Spleen (tissue), 11 donors: ENCODE measurements around the gene PCGF2. TPM values are rescaled to one million over a fixed set of nuclear protein-coding genes. Genes with fewer than 3 reads are reported as not detected.
A peak's percentile ranks its signal among the peaks of the same experiment; 100 is the strongest.

ENCODE experiments used
- DNase-seq: peaks from one replicate; pipeline ENCODE4 v3.0.0-alpha.2; 2020
- H3K27ac ChIP-seq, 8 donors: fragments of 200-600 bp; sonication (generic) in 7 of 8; 1 replicate in 4 of 8; 2 replicates in 4 of 8; pipeline versions ENCODE4 v1.5.0 to v1.8.0; 2016 to 2021; ENCODE audit warnings: inconsistent platforms in 4 of 8, mild to moderate bottlenecking in 4 of 8, moderate library complexity in 1 of 8
- H3K27me3 ChIP-seq, 7 donors: fragments of 200-600 bp; sonication (generic) in 6 of 7; replicated peaks in 1 of 7; 1 replicate in 4 of 7; 2 replicates in 3 of 7; pipeline versions ENCODE4 v1.5.0 to v1.8.0; 2016 to 2021; ENCODE audit warnings: inconsistent platforms in 3 of 7, mild to moderate bottlenecking in 1 of 7
- H3K36me3 ChIP-seq, 6 donors: fragments of 200-600 bp; sonication (generic) in 5 of 6; 1 replicate in 4 of 6; 2 replicates in 2 of 6; pipeline versions ENCODE4 v1.5.0 to v1.8.0; 2016 to 2021; ENCODE audit warnings: inconsistent platforms in 2 of 6
- H3K4me1 ChIP-seq, 6 donors: fragments of 200-600 bp; sonication (generic) in 5 of 6; 1 replicate in 3 of 6; 2 replicates in 3 of 6; pipeline versions ENCODE4 v1.5.0 to v1.8.0; 2016 to 2021; ENCODE audit warnings: inconsistent platforms in 3 of 6
- H3K4me3 ChIP-seq, 8 donors: fragments of 200-600 bp; sonication (generic) in 7 of 8; 1 replicate in 4 of 8; 2 replicates in 4 of 8; pipeline versions ENCODE4 v1.5.0 to v1.8.0; 2016 to 2021; ENCODE audit warnings: inconsistent platforms in 4 of 8, mild to moderate bottlenecking in 4 of 8, moderate library complexity in 2 of 8
- H3K9me3 ChIP-seq, 8 donors: fragments of 200-600 bp; sonication (generic) in 7 of 8; 1 replicate in 4 of 8; 2 replicates in 4 of 8; pipeline versions ENCODE4 v1.5.0 to v1.8.0; 2016 to 2021; ENCODE audit warnings: inconsistent platforms in 4 of 8
- POLR2A ChIP-seq, 3 donors: fragments of 450-650 bp; IDR thresholded peaks; one replicate each; pipeline ENCODE4 v1.5.1; 2017; ENCODE audit warnings: antibody characterized with exemption in 3 of 3, mild to moderate bottlenecking in 1 of 3
- POLR2AphosphoS5 ChIP-seq, 3 donors: sonication (generic); formaldehyde crosslinking; IDR thresholded peaks; one replicate each; pipeline ENCODE4 v1.5.1; 2017; ENCODE audit warnings: antibody characterized with exemption in 3 of 3
- WGBS, 5 donors: extraction: QIAGEN DNeasy Blood & Tissue Kit in 3 of 5; methylation state at CpG; one replicate each; pipeline versions ENCODE4 v1.1.5 to v1.1.7; 2013 to 2018; 5-methylcytosine and 5-hydroxymethylcytosine counted together
- intact Hi-C: fragments of 100-400 bp; cut with DNase I; formaldehyde crosslinking; loops from one replicate; pipeline ENCODE4 v1.15.0; 2023; ENCODE audit warnings: low total_unique reads
- microRNA-seq, 3 donors: library from miRNA; unstranded; fragments of <30 nt; microRNA quantifications; one replicate each; pipeline versions ENCODE4 to v1.1.0, GENCODE V29; 2019 to 2020
- polyA plus RNA-seq, 3 donors: library from polyadenylated mRNA; stranded (reverse); fragments of 200-250 nt; gene quantifications; one replicate each; pipeline ENCODE4 v1.2.1, GENCODE V29; 2013
- small RNA-seq, 4 donors: library from RNA; depleted of rRNA; stranded (forward); fragments of <200 nt; gene quantifications; one replicate each; pipeline ENCODE3, GENCODE V24; 2016
- total RNA-seq, 7 donors: library from RNA; depleted of rRNA in 3 of 7; stranded (reverse); fragments of >200 nt in 3 of 7; fragmentation: NEBNext Ultra II Directional in 4 of 7; extraction: Animal tissue kit (Norgen Biotek cat#: 25700) in 4 of 7; gene quantifications; one replicate each; pipeline versions ENCODE4 v1.1.0 to v1.2.1, GENCODE V29; 2016 to 2021
- TF ChIP-seq, protein P1 (sequence below), 11 experiments: fragments of 200-600 bp in 7 of 11; fragments of 450-650 bp in 4 of 11; sonication (generic) in 4 of 11; IDR thresholded peaks in 8 of 11; conservative IDR thresholded peaks in 3 of 11; 1 replicate in 7 of 11; 2 replicates in 4 of 11; pipeline versions ENCODE4 v1.4.0 to v1.8.0; 2016 to 2021; ENCODE audit warnings: antibody characterized with exemption in 11 of 11, inconsistent platforms in 4 of 11, mild to moderate bottlenecking in 1 of 11
- donor health status: healthy with polysubstance abuse.
- donor health status: DM: no; HTN: no; CAD: no; lungs with moderate emphysema.
- donor health status: DM: no; HTN: no; CAD: no.
- donor health status: Bipolar disorder and iron deficiency.
- donor health status: healthy.
- donor health status: DM: no; HTN: no; CAD: no.
- donor health status: DM: yes; HTN: yes; CAD: no.

Gene PCGF2
- total and polyA plus RNA-seq, 10 donors = 13.1 to 57.6 (median 25.7) TPM

DNA sequence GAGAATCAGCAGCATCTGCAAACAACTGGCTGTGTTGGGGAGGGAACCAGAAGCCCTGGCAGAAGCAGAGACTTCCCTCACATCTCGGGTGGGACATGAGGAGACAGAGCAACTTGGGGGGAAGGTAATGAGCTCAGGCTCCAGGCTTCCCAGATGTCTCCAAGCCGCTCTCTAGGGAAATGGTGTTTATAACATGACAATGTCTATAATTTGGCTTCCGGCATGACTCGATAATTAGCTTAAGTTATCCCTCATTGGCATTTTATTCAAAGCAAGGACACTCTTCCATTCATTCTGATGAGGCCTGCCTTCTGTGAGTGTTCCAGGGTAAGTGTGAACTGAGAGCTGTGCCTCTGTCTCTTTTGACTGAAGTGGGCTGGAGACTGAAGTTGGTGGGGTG, 57.8 kb downstream of the PCGF2 start:
- TF ChIP-seq POLR2A (IDR thresholded peaks at IDR 0.05) (no peak), POLR2AphosphoS5 (IDR thresholded peaks at IDR 0.05) (no peak)
- TF ChIP-seq, protein P1, sequence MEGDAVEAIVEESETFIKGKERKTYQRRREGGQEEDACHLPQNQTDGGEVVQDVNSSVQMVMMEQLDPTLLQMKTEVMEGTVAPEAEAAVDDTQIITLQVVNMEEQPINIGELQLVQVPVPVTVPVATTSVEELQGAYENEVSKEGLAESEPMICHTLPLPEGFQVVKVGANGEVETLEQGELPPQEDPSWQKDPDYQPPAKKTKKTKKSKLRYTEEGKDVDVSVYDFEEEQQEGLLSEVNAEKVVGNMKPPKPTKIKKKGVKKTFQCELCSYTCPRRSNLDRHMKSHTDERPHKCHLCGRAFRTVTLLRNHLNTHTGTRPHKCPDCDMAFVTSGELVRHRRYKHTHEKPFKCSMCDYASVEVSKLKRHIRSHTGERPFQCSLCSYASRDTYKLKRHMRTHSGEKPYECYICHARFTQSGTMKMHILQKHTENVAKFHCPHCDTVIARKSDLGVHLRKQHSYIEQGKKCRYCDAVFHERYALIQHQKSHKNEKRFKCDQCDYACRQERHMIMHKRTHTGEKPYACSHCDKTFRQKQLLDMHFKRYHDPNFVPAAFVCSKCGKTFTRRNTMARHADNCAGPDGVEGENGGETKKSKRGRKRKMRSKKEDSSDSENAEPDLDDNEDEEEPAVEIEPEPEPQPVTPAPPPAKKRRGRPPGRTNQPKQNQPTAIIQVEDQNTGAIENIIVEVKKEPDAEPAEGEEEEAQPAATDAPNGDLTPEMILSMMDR (IDR thresholded peaks at IDR 0.05 in 8 of 11, conservative IDR thresholded peaks at IDR 0.05 in 3 of 11) = no peak
- Histone ChIP-seq H3K27ac (no peak overlapping the region), H3K27me3 (no peaks in the 10 kb centered on the region), H3K9me3 (no peaks in the 10 kb centered on the region), H3K4me3 (no peak overlapping the region), H3K36me3 (no peaks in the 10 kb centered on the region), H3K4me1 (peaks cover 0 to 32% (median 11%) of the 10 kb centered on the region in 6 donors)
- no peak for DNase-seq
- intact Hi-C loops = no loop called here
- 92 to 95% (median 94%) methylated on average over 4 of the region's 4 CpGs for WGBS, 5 donors

DNA sequence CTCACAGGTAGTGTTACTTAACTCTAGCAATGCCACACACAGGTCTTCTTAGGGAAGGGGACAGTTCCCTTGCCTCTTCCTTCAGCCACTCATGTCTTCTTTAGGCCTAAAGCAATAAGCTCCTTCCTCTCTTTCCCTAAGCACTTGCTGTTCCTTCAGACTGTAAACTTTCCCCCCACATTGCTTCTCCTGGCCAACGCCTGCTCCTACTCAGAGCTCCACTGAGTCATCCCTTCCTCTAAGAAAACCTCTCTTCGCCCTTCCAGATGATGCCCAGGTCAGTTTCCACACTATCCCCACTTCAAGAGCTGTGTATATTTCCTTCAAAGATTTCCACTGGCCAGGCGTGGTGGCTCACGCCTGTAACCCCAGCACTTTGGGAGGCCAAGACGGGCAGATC, 60.9 kb downstream of the PCGF2 start:
- DNase-seq = no peak
- TF ChIP-seq, protein P1 (IDR thresholded peaks at IDR 0.05 in 8 of 11, conservative IDR thresholded peaks at IDR 0.05 in 3 of 11) = no peak
- no peak for TF ChIP-seq POLR2A (IDR thresholded peaks at IDR 0.05)
- no peak for TF ChIP-seq POLR2AphosphoS5 (IDR thresholded peaks at IDR 0.05)
- H3K36me3 ChIP-seq = no peaks in the 10 kb centered on the region
- H3K9me3 ChIP-seq = no peaks in the 10 kb centered on the region
- intact Hi-C loops = no loop called here
- no peaks in the 10 kb centered on the region for H3K27me3 ChIP-seq
- H3K4me1 ChIP-seq = peaks cover 0 to 14% (median 5%) of the 10 kb centered on the region in 6 donors
- WGBS, 5 donors = 81 to 95% (median 89%) methylated on average over 5 of the region's 5 CpGs
- H3K27ac ChIP-seq = no peak overlapping the region
- H3K4me3 ChIP-seq = no peak overlapping the region

DNA sequence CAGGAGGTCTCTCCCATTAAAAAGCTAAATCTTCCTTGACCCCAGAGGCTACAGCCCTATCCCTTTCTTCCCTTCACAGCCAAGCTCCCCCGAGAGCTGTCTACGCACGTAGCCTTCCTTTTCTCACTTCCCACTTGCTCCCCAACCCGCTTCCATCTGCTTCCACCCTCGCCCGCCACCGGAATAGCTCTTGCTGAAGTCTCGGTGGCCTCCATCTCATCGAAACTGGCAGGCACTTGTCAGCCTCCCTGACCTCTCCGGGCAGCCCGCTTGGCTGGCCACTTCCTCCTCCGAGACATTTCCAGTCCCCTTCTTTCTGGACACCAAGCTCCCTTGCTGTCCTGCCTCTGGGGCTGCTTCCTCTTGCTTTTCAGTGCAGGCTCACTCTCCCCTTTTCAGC, 62.6 kb downstream of the PCGF2 start:
- peak; percentile 77 for DNase-seq
- 39 to 62% (median 48%) methylated on average over 12 of the region's 12 CpGs for WGBS, 5 donors
- Histone ChIP-seq H3K9me3 (no peaks in the 10 kb centered on the region), H3K4me1 (peaks cover 0 to 14% (median 5%) of the 10 kb centered on the region in 6 donors), H3K4me3 (no peak overlapping the region), H3K36me3 (no peaks in the 10 kb centered on the region), H3K27ac (peak overlapping the region in 4 of 8 donors; percentile 3 to 57 (median 26)), H3K27me3 (no peaks in the 10 kb centered on the region)
- intact Hi-C loops = no loop called here
- TF ChIP-seq POLR2A (IDR thresholded peaks at IDR 0.05) (no peak), POLR2AphosphoS5 (IDR thresholded peaks at IDR 0.05) (peak in 1 of 3 donors; percentile 46)

Small RNA genes within 50 kb of the gene (microRNA-seq; reads per million reads assigned to microRNA genes)
- gene MIR4726 = 0 to 0.36 (median 0.28) reads per million in 3 donors
- gene MIR4734 = 0 to 0.28 (median 0) reads per million in 3 donors

Small RNA genes within 50 kb of the gene (small RNA-seq; reads per million reads assigned to genes)
- gene MIR4726 (0 to 0.21 (median 0) reads per million in 4 donors), gene MIR4734 (0 to 0.23 (median 0.10) reads per million in 4 donors), gene RNA5SP440 (5.0 to 7.5 (median 6.0) reads per million in 4 donors), gene RNU6-866P (0 reads per million in 4 donors)

Other genes starting within 250 kb of the PCGF2 start
- gene SRCIN1, start 142.4 kb downstream of the PCGF2 start, total RNA-seq = 1 to 10 TPM in 4 of 7 donors, under 1 TPM in 3; 0.32 to 3.5 (median 2.1) TPM
- 1 to 10 TPM in 1 of 3 donors, under 1 TPM in 2; 0.41 to 2.5 (median 0.98) TPM for gene SRCIN1, start 142.4 kb downstream of the PCGF2 start, polyA plus RNA-seq
- gene EPOP, start 73.4 kb downstream of the PCGF2 start, total RNA-seq = 1 to 10 TPM in 6 of 7 donors, under 1 TPM in 1; 0.51 to 6.4 (median 2.2) TPM
- 1 to 10 TPM; 1.5 to 3.5 (median 3.1) TPM for gene EPOP, start 73.4 kb downstream of the PCGF2 start, polyA plus RNA-seq
- gene MLLT6, start 43.1 kb downstream of the PCGF2 start, total RNA-seq = 100 to 1,000 TPM; 112 to 244 (median 183) TPM
- 100 to 1,000 TPM in 1 of 3 donors, 10 to 100 TPM in 2; 27.3 to 124 (median 35.5) TPM for gene MLLT6, start 43.1 kb downstream of the PCGF2 start, polyA plus RNA-seq
- 10 to 100 TPM in 4 of 7 donors, 1 to 10 TPM in 3; 4.9 to 22.2 (median 11.5) TPM for gene CISD3, start 18.0 kb downstream of the PCGF2 start, total RNA-seq
- gene CISD3, start 18.0 kb downstream of the PCGF2 start, polyA plus RNA-seq = 10 to 100 TPM; 11.2 to 27.5 (median 24.0) TPM
- gene PSMB3, start 4.4 kb upstream of the PCGF2 start, total RNA-seq = 100 to 1,000 TPM; 119 to 182 (median 162) TPM
- 100 to 1,000 TPM; 199 to 235 (median 214) TPM for gene PSMB3, start 4.4 kb upstream of the PCGF2 start, polyA plus RNA-seq
- gene PIP4K2B, start 51.2 kb upstream of the PCGF2 start, total RNA-seq = 10 to 100 TPM; 30.9 to 48.4 (median 42.9) TPM
- gene PIP4K2B, start 51.2 kb upstream of the PCGF2 start, polyA plus RNA-seq = 10 to 100 TPM; 11.4 to 21.3 (median 12.2) TPM
- gene CWC25, start 77.0 kb upstream of the PCGF2 start, total RNA-seq = 10 to 100 TPM; 23.6 to 32.8 (median 28.3) TPM
- 10 to 100 TPM; 14.7 to 26.7 (median 25.1) TPM for gene CWC25, start 77.0 kb upstream of the PCGF2 start, polyA plus RNA-seq
- 1,000 to 10,000 TPM; 1,006 to 1,826 (median 1,444) TPM for gene RPL23, start 105.4 kb upstream of the PCGF2 start, total RNA-seq
- gene RPL23, start 105.4 kb upstream of the PCGF2 start, polyA plus RNA-seq = 1,000 to 10,000 TPM; 5,045 to 6,883 (median 6,622) TPM
- gene LASP1, start 121.7 kb upstream of the PCGF2 start, total RNA-seq = 100 to 1,000 TPM; 117 to 196 (median 154) TPM
- 10 to 100 TPM; 38.8 to 84.3 (median 45.6) TPM for gene LASP1, start 121.7 kb upstream of the PCGF2 start, polyA plus RNA-seq
- gene FBXO47, start 219.1 kb upstream of the PCGF2 start, total RNA-seq = not detected
- gene FBXO47, start 219.1 kb upstream of the PCGF2 start, polyA plus RNA-seq = under 1 TPM in 1 of 3 donors, not detected in 2; 0.06 TPM